Adipocyte (in vitro differentiated cells): Measurements from ENCODE around the gene CDCA4.

Experiments
- DNase-seq: peaks from one replicate; pipeline ENCODE4 v3.0.0-alpha.2; 2015; ENCODE audit warnings: low read depth
- H3K27me3 ChIP-seq: replicated peaks from 2 replicates; pipeline ENCODE4 v1.7.0; 2013; ENCODE audit warnings: mild to moderate bottlenecking, low read length, moderate library complexity; ENCODE audit not compliant: control insufficient read depth, insufficient read depth
- H3K36me3 ChIP-seq: 2 replicates; pipeline ENCODE4 v1.7.0; 2013; ENCODE audit warnings: low read length, mild to moderate bottlenecking, moderate library complexity; ENCODE audit not compliant: control insufficient read depth, insufficient read depth, severe bottlenecking
- H3K4me1 ChIP-seq: 2 replicates; pipeline ENCODE4 v1.7.0; 2013; ENCODE audit warnings: mild to moderate bottlenecking, low read length, moderate library complexity; ENCODE audit not compliant: control insufficient read depth, insufficient read depth
- H3K4me3 ChIP-seq: 2 replicates; pipeline ENCODE4 v1.7.0; 2013; ENCODE audit warnings: mild to moderate bottlenecking, low read length, moderate library complexity
- H3K9ac ChIP-seq: 2 replicates; pipeline ENCODE4 v1.7.0; 2013; ENCODE audit warnings: mild to moderate bottlenecking, low read length, moderate library complexity
- H3K9me3 ChIP-seq: 2 replicates; pipeline ENCODE4 v1.7.0; 2013; ENCODE audit warnings: mild to moderate bottlenecking, low read length, moderate library complexity; ENCODE audit not compliant: control insufficient read depth

Gene CDCA4

GRCh38 chr14:104968541-104969401 lies 52.1 kb downstream of the CDCA4 start:
- peak overlapping the region; percentile 86 for H3K4me3 ChIP-seq

GRCh38 chr14:104968153-104968527 lies 52.7 kb downstream of the CDCA4 start:
- DNase-seq, result peak; percentile 77
- Histone ChIP-seq H3K4me1 (peaks cover 40% of the 10 kb centered on the region), H3K4me3 (peak overlapping the region; percentile 86), H3K9me3 (no peaks in the 10 kb centered on the region), H3K27me3 (no peaks in the 10 kb centered on the region), H3K36me3 (no peaks in the 10 kb centered on the region), H3K9ac (peak overlapping the region; percentile 90)

More at GRCh38 chr14:104968541-104969401, 52.1 kb downstream of the CDCA4 start:
- Histone ChIP-seq H3K9ac (peak overlapping the region; percentile 90), H3K36me3 (no peaks in the 10 kb centered on the region), H3K27me3 (no peaks in the 10 kb centered on the region), H3K9me3 (no peaks in the 10 kb centered on the region), H3K4me1 (peaks cover 46% of the 10 kb centered on the region)
- no peak for DNase-seq

GRCh38 chr14:104967386-104968152 lies 53.3 kb downstream of the CDCA4 start:
- H3K4me3 ChIP-seq, result peak overlapping the region; percentile 86
- peak overlapping the region; percentile 90 for H3K9ac ChIP-seq
- DNase-seq, result peak; percentile 66
- peaks cover 34% of the 10 kb centered on the region for H3K4me1 ChIP-seq
- no peaks in the 10 kb centered on the region for H3K36me3 ChIP-seq
- no peaks in the 10 kb centered on the region for H3K27me3 ChIP-seq
- H3K9me3 ChIP-seq, result no peaks in the 10 kb centered on the region

GRCh38 chr14:104966981-104967385 lies 53.9 kb downstream of the CDCA4 start:
- H3K27me3 ChIP-seq, result no peaks in the 10 kb centered on the region

GRCh38 chr14:104966261-104966865 lies 54.5 kb downstream of the CDCA4 start:
- no peak for DNase-seq
- Histone ChIP-seq H3K36me3 (no peaks in the 10 kb centered on the region), H3K9me3 (no peaks in the 10 kb centered on the region), H3K27me3 (no peaks in the 10 kb centered on the region), H3K9ac (no peak overlapping the region), H3K4me1 (peaks cover 27% of the 10 kb centered on the region), H3K4me3 (no peak overlapping the region)

More at GRCh38 chr14:104966981-104967385, 53.9 kb downstream of the CDCA4 start:
- no peak for DNase-seq
- no peaks in the 10 kb centered on the region for H3K36me3 ChIP-seq
- peak overlapping the region; percentile 86 for H3K4me3 ChIP-seq
- peak overlapping the region; percentile 90 for H3K9ac ChIP-seq
- no peaks in the 10 kb centered on the region for H3K9me3 ChIP-seq
- peaks cover 28% of the 10 kb centered on the region for H3K4me1 ChIP-seq

- no peaks in the 10 kb centered on the region for H3K27me3 ChIP-seq
- peaks cover 21% of the 10 kb centered on the region for H3K4me1 ChIP-seq
- no peak overlapping the region for H3K9ac ChIP-seq
- no peak for DNase-seq
- H3K4me3 ChIP-seq, result no peak overlapping the region
- H3K9me3 ChIP-seq, result no peaks in the 10 kb centered on the region
- no peaks in the 10 kb centered on the region for H3K36me3 ChIP-seq
Observed at GRCh38 chr14:104965561-104966231, 55.2 kb downstream of the CDCA4 start.

GRCh38 chr14:104964546-104964945 lies 56.3 kb downstream of the CDCA4 start:
- H3K9ac ChIP-seq, result no peak overlapping the region
- H3K36me3 ChIP-seq, result no peaks in the 10 kb centered on the region
- H3K9me3 ChIP-seq, result no peaks in the 10 kb centered on the region
- H3K27me3 ChIP-seq, result no peaks in the 10 kb centered on the region
- no peak overlapping the region for H3K4me3 ChIP-seq
- peaks cover 20% of the 10 kb centered on the region for H3K4me1 ChIP-seq
- DNase-seq, result no peak
